Endothelial cell (in vitro differentiated cells): ENCODE data around the gene DVL2. TPM values are rescaled to one million over a fixed set of nuclear protein-coding genes. Genes with fewer than 3 reads are reported as not detected.
A peak's percentile ranks its signal among the peaks of the same experiment; 100 is the strongest.

Experiments
- DNase-seq: peaks from one replicate; pipeline ENCODE4 v3.0.0; 2021; ENCODE audit warnings: low spot score
- H3K27ac Mint-ChIP-seq: one replicate; pipeline ENCODE4 v1.8.0; 2021; ENCODE audit warnings: mixed read lengths, inconsistent platforms; ENCODE audit not compliant: unreplicated experiment
- H3K27me3 Mint-ChIP-seq: one replicate; pipeline ENCODE4 v1.8.0; 2021; ENCODE audit warnings: mild to moderate bottlenecking, moderate library complexity, mixed read lengths, inconsistent platforms; ENCODE audit not compliant: unreplicated experiment
- H3K36me3 Mint-ChIP-seq: one replicate; pipeline ENCODE4 v1.8.0; 2021; ENCODE audit warnings: mild to moderate bottlenecking, low read depth, mixed read lengths, inconsistent platforms; ENCODE audit not compliant: unreplicated experiment
- H3K4me1 Mint-ChIP-seq: one replicate; pipeline ENCODE4 v1.8.0; 2021; ENCODE audit warnings: mild to moderate bottlenecking, mixed read lengths, inconsistent platforms; ENCODE audit not compliant: unreplicated experiment
- H3K4me3 Mint-ChIP-seq: one replicate; pipeline ENCODE4 v1.8.0; 2021; ENCODE audit warnings: mild to moderate bottlenecking, mixed read lengths, inconsistent platforms; ENCODE audit not compliant: unreplicated experiment
- H3K9me3 Mint-ChIP-seq: one replicate; pipeline ENCODE4 v1.8.0; 2021; ENCODE audit warnings: mixed read lengths, inconsistent platforms; ENCODE audit not compliant: unreplicated experiment
- total RNA-seq: library from RNA; stranded (reverse); fragmentation: NEBNext Ultra II Directional; extraction: Animal tissue kit (Norgen Biotek cat#: 25700); gene quantifications from one replicate; pipeline ENCODE4 v1.2.1, GENCODE V29; 2021; ENCODE audit not compliant: unreplicated experiment
- TF ChIP-seq, protein P1 (sequence below): fragments of 200-600 bp; sonication (generic); IDR thresholded peaks from one replicate; pipeline ENCODE4 v1.5.0; 2021; ENCODE audit warnings: antibody characterized with exemption; ENCODE audit not compliant: unreplicated experiment

DVL2 gene
- total RNA-seq, 1 donor from 2014 or later = 58.2 TPM

DNA sequence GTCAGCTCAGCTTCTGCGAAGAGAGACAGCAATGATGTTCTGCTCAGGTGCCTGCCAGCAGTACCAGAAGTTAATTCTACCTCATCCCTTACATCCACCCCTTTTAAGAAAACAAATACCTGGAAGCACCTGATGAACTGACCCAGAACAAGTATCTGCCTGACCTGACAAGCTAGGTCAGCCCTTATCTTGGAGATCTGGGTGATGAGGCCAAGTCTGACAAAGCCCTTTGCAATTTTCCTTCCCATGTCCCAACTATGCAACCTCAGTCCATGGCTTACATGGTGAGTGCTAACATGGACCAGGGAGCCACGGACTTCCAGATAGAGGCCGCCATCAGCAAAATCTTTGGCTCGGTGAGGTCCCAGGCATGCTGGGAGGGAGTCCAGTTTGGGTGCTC is 10.9 kb downstream of the DVL2 start:
- H3K4me3 Mint-ChIP-seq = peak overlapping the region; percentile 73
- H3K4me1 Mint-ChIP-seq = peaks cover 23% of the 10 kb centered on the region
- TF ChIP-seq, protein P1, sequence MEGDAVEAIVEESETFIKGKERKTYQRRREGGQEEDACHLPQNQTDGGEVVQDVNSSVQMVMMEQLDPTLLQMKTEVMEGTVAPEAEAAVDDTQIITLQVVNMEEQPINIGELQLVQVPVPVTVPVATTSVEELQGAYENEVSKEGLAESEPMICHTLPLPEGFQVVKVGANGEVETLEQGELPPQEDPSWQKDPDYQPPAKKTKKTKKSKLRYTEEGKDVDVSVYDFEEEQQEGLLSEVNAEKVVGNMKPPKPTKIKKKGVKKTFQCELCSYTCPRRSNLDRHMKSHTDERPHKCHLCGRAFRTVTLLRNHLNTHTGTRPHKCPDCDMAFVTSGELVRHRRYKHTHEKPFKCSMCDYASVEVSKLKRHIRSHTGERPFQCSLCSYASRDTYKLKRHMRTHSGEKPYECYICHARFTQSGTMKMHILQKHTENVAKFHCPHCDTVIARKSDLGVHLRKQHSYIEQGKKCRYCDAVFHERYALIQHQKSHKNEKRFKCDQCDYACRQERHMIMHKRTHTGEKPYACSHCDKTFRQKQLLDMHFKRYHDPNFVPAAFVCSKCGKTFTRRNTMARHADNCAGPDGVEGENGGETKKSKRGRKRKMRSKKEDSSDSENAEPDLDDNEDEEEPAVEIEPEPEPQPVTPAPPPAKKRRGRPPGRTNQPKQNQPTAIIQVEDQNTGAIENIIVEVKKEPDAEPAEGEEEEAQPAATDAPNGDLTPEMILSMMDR = no peak
- DNase-seq = no peak
- H3K27me3 Mint-ChIP-seq = peaks cover 35% of the 10 kb centered on the region
- H3K27ac Mint-ChIP-seq = no peak overlapping the region
- no peaks in the 10 kb centered on the region for H3K9me3 Mint-ChIP-seq
- H3K36me3 Mint-ChIP-seq = peaks cover 28% of the 10 kb centered on the region

GRCh38 chr17:7222972-7223292 is 11.4 kb downstream of the DVL2 start:
- Mint-ChIP-seq H3K27me3 (peaks cover 37% of the 10 kb centered on the region), H3K9me3 (no peaks in the 10 kb centered on the region), H3K27ac (no peak overlapping the region), H3K4me1 (peaks cover 27% of the 10 kb centered on the region), H3K36me3 (peaks cover 24% of the 10 kb centered on the region), H3K4me3 (no peak overlapping the region)
- TF ChIP-seq, protein P1 = no peak
- DNase-seq = no peak

DNA sequence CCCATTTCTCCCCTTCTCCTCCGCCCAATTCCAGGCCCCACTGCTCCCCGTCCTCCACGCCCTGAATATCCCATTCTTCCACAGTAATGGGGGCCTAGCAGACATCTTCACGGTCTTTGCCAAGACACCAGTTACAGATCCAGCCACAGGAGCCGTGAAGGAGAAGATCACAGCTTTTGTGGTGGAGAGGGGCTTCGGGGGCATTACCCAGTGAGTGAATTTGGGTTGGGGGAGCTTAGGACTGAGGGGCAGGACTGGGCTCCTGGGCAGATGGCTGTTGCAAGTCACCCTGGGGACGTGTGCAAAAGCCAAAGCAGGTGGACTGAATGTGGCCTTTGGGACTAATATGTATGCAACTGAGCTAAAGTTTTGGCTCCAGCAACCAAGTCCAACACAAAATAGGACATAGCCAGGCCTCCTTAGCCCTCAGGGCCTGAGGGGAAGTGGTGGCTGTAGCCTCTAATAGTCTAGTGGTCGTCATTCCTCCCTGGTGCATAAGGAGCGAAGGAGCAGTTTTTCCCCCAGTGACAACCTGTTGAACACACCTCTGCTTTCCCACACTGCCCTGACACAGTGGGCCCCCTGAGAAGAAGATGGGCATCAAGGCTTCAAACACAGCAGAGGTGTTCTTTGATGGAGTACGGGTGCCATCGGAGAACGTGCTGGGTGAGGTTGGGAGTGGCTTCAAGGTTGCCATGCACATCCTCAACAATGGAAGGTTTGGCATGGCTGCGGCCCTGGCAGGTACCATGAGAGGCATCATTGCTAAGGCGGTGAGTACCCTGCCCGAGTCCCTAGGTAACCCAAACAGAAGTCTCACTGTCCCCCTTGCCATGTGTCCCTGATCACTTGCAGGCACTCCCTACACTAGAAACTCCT is 12.0 kb downstream of the DVL2 start:
- TF ChIP-seq, protein P1 = no peak
- Mint-ChIP-seq H3K4me3 (peak overlapping the region; percentile 95), H3K27me3 (peaks cover 37% of the 10 kb centered on the region), H3K36me3 (peaks cover 21% of the 10 kb centered on the region), H3K9me3 (no peaks in the 10 kb centered on the region), H3K4me1 (peaks cover 32% of the 10 kb centered on the region), H3K27ac (peak overlapping the region; percentile 36)
- no peak for DNase-seq

GRCh38 chr17:7221278-7222092 is 12.8 kb downstream of the DVL2 start:
- TF ChIP-seq, protein P1 = no peak
- peaks cover 37% of the 10 kb centered on the region for H3K27me3 Mint-ChIP-seq
- peak overlapping the region; percentile 36 for H3K27ac Mint-ChIP-seq
- no peaks in the 10 kb centered on the region for H3K9me3 Mint-ChIP-seq
- peak overlapping the region; percentile 95 for H3K4me3 Mint-ChIP-seq
- H3K4me1 Mint-ChIP-seq = peaks cover 36% of the 10 kb centered on the region
- H3K36me3 Mint-ChIP-seq = peaks cover 21% of the 10 kb centered on the region
- DNase-seq = no peak
